Measurements from ENCODE around the gene GPR161. TPM values are rescaled to one million over a fixed set of nuclear protein-coding genes. Genes with fewer than 3 reads are reported as not detected.

Gene GPR161
- polyA plus RNA-seq, 1 donor (not counting 4 experiments of a cell fraction or from before 2014, with no cell fraction given): 7.8 TPM

GRCh38 chr1:168151935-168152334 lies 15.2 kb upstream of the GPR161 start:
- DNase-seq (ENCODE audit: low read depth, low spot score) (no peak), FAIRE-seq (no peak)
- H3K36me3 ChIP-seq (ENCODE audit: control insufficient read depth in 2 of 2, extremely low read depth in 1 of 2, insufficient read depth in 2 of 2, low read length in 2 of 2): no peaks in the 10 kb centered on the region
- no peaks in the 10 kb centered on the region for H3K9me1 ChIP-seq (ENCODE audit: control insufficient read depth, extremely low read depth, insufficient read depth, low read length)
- no peak overlapping the region for H3K4me2 ChIP-seq (ENCODE audit: control insufficient read depth, extremely low read depth, insufficient read depth, low read depth, low read length)
- H3K79me2 ChIP-seq (ENCODE audit: control insufficient read depth, insufficient read depth, low read length): no peaks in the 10 kb centered on the region
- no peaks in the 10 kb centered on the region for H3K9me3 ChIP-seq (ENCODE audit: control insufficient read depth, low read depth, low read length)
- no peaks in the 10 kb centered on the region for H3K27me3 ChIP-seq (ENCODE audit: control insufficient read depth, extremely low read depth, insufficient read depth, low read length)
- dilution Hi-C loops (cut with MboI; ENCODE audit: extremely low pct_ligation_motif_present, low sequenced_read_pairs): no loop called here
- no peak overlapping the region for H2AFZ ChIP-seq (ENCODE audit: control insufficient read depth, low read length)
- H3K27ac ChIP-seq (ENCODE audit: control insufficient read depth, insufficient read depth, low read length): no peak overlapping the region
- no peaks in the 10 kb centered on the region for H4K20me1 ChIP-seq (ENCODE audit: control insufficient read depth, extremely low read depth, insufficient read depth, low read length)
- H3K4me1 ChIP-seq (ENCODE audit: control insufficient read depth, extremely low read depth, insufficient read depth, low read length): no peaks in the 10 kb centered on the region
- TF ChIP-seq, protein P1, sequence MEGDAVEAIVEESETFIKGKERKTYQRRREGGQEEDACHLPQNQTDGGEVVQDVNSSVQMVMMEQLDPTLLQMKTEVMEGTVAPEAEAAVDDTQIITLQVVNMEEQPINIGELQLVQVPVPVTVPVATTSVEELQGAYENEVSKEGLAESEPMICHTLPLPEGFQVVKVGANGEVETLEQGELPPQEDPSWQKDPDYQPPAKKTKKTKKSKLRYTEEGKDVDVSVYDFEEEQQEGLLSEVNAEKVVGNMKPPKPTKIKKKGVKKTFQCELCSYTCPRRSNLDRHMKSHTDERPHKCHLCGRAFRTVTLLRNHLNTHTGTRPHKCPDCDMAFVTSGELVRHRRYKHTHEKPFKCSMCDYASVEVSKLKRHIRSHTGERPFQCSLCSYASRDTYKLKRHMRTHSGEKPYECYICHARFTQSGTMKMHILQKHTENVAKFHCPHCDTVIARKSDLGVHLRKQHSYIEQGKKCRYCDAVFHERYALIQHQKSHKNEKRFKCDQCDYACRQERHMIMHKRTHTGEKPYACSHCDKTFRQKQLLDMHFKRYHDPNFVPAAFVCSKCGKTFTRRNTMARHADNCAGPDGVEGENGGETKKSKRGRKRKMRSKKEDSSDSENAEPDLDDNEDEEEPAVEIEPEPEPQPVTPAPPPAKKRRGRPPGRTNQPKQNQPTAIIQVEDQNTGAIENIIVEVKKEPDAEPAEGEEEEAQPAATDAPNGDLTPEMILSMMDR (optimal IDR thresholded peaks at IDR 0.05 in 1 of 3, IDR thresholded peaks at IDR 0.05 in 1 of 3, conservative IDR thresholded peaks at IDR 0.05 in 1 of 3; ENCODE audit: extremely low read depth in 1 of 3, insufficient read depth in 2 of 3, low read length in 3 of 3): no peak
- TF ChIP-seq EZH2 (IDR thresholded peaks at IDR 0.05; ENCODE audit: low read length): no peak
- H3K4me3 ChIP-seq (ENCODE audit: control insufficient read depth in 2 of 3, extremely low read depth in 1 of 3, insufficient read depth in 2 of 3, low read depth in 1 of 3, low read length in 3 of 3): no peak overlapping the region
- no peak overlapping the region for H3K9ac ChIP-seq (ENCODE audit: control insufficient read depth, extremely low read depth, insufficient read depth, low read length)

DNA sequence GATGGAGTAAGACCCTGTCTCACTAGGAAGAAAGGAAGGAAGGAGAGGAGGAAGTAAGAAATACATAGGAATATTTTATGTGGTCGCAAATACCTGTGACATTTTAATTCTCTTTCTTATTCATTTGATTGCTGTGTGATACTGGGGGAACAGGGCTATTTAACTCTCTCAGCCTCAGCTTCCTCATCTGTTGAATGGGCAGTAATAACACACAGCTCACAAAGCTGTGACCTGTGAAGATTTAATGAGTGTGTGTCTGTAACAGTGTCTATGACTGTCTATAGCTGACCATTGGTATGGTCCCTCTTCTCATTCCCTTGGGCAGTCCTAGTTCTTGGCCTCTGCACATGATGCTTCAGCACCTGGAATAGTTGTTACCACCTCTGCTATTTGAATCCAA lies 13.6 kb upstream of the GPR161 start:
- no peak overlapping the region for H3K9ac ChIP-seq (ENCODE audit: control insufficient read depth, extremely low read depth, insufficient read depth, low read length)
- TF ChIP-seq, protein P1 (optimal IDR thresholded peaks at IDR 0.05 in 1 of 3, IDR thresholded peaks at IDR 0.05 in 1 of 3, conservative IDR thresholded peaks at IDR 0.05 in 1 of 3; ENCODE audit: extremely low read depth in 1 of 3, insufficient read depth in 2 of 3, low read length in 3 of 3): no peak
- no peak for TF ChIP-seq EZH2 (IDR thresholded peaks at IDR 0.05; ENCODE audit: low read length)
- H2AFZ ChIP-seq (ENCODE audit: control insufficient read depth, low read length): no peak overlapping the region
- H3K36me3 ChIP-seq (ENCODE audit: control insufficient read depth in 2 of 2, extremely low read depth in 1 of 2, insufficient read depth in 2 of 2, low read length in 2 of 2): no peaks in the 10 kb centered on the region
- H3K27ac ChIP-seq (ENCODE audit: control insufficient read depth, insufficient read depth, low read length): no peak overlapping the region
- no peaks in the 10 kb centered on the region for H4K20me1 ChIP-seq (ENCODE audit: control insufficient read depth, extremely low read depth, insufficient read depth, low read length)
- no peak for DNase-seq (ENCODE audit: low read depth, low spot score)
- no peaks in the 10 kb centered on the region for H3K9me1 ChIP-seq (ENCODE audit: control insufficient read depth, extremely low read depth, insufficient read depth, low read length)
- no peak overlapping the region for H3K4me3 ChIP-seq (ENCODE audit: control insufficient read depth in 2 of 3, extremely low read depth in 1 of 3, insufficient read depth in 2 of 3, low read depth in 1 of 3, low read length in 3 of 3)
- H3K9me3 ChIP-seq (ENCODE audit: control insufficient read depth, low read depth, low read length): no peaks in the 10 kb centered on the region
- H3K4me1 ChIP-seq (ENCODE audit: control insufficient read depth, extremely low read depth, insufficient read depth, low read length): no peaks in the 10 kb centered on the region
- FAIRE-seq: no peak
- no peaks in the 10 kb centered on the region for H3K27me3 ChIP-seq (ENCODE audit: control insufficient read depth, extremely low read depth, insufficient read depth, low read length)
- no peaks in the 10 kb centered on the region for H3K79me2 ChIP-seq (ENCODE audit: control insufficient read depth, insufficient read depth, low read length)
- H3K4me2 ChIP-seq (ENCODE audit: control insufficient read depth, extremely low read depth, insufficient read depth, low read depth, low read length): no peak overlapping the region
- dilution Hi-C loops (cut with MboI; ENCODE audit: extremely low pct_ligation_motif_present, low sequenced_read_pairs): no loop called here
